ENCODE data around the gene ARHGAP15.

The ARHGAP15 gene

GRCh38 chr2:143729296-143729814, 600.1 kb downstream of the ARHGAP15 start:
- DNase-seq (ENCODE audit: low spot score): no peak
- TF ChIP-seq CTCF (IDR thresholded peaks at IDR 0.05; ENCODE audit: extremely low read depth, missing control alignments): no peak

- DNase-seq (ENCODE audit: low spot score): peak; percentile 34
- no peak for TF ChIP-seq CTCF (IDR thresholded peaks at IDR 0.05; ENCODE audit: extremely low read depth, missing control alignments)
These were observed 601.1 kb downstream of the ARHGAP15 start for GRCh38 chr2:143730155-143730952.

- no peak for TF ChIP-seq CTCF (IDR thresholded peaks at IDR 0.05; ENCODE audit: extremely low read depth, missing control alignments)
- DNase-seq (ENCODE audit: low spot score): peak; percentile 22
These were observed 601.7 kb downstream of the ARHGAP15 start for GRCh38 chr2:143730953-143731260.

- DNase-seq (ENCODE audit: low spot score): no peak
- no peak for TF ChIP-seq CTCF (IDR thresholded peaks at IDR 0.05; ENCODE audit: extremely low read depth, missing control alignments)
These were observed 602.9 kb downstream of the ARHGAP15 start for GRCh38 chr2:143732076-143732475.

- DNase-seq (ENCODE audit: low spot score): no peak
- TF ChIP-seq CTCF (IDR thresholded peaks at IDR 0.05; ENCODE audit: extremely low read depth, missing control alignments): no peak
These were observed 603.7 kb downstream of the ARHGAP15 start for GRCh38 chr2:143732871-143733270.

- TF ChIP-seq CTCF (IDR thresholded peaks at IDR 0.05; ENCODE audit: extremely low read depth, missing control alignments): no peak
- no peak for DNase-seq (ENCODE audit: low spot score)
These were observed 605.3 kb downstream of the ARHGAP15 start for GRCh38 chr2:143734507-143734906.

GRCh38 chr2:143736904-143737303, 607.7 kb downstream of the ARHGAP15 start:
- no peak for DNase-seq (ENCODE audit: low spot score)
- TF ChIP-seq CTCF (IDR thresholded peaks at IDR 0.05; ENCODE audit: extremely low read depth, missing control alignments): no peak
